Right atrium auricular region (tissue), 2 donors: ENCODE data around the gene CTPS2. TPM values are rescaled to one million over a fixed set of nuclear protein-coding genes. Genes with fewer than 3 reads are reported as not detected.
A peak's percentile ranks its signal among the peaks of the same experiment; 100 is the strongest.

Experiments
- DNase-seq: peaks from one replicate; pipeline ENCODE4 v3.0.0-alpha.2; 2019; ENCODE audit warnings: low spot score
- H3K27ac ChIP-seq, 2 donors: fragments of 200-600 bp; sonication (generic); 1 replicate in 1 of 2; 2 replicates in 1 of 2; pipeline ENCODE4 v1.5.1; 2016 to 2019
- H3K27me3 ChIP-seq, 2 donors: fragments of 200-600 bp; sonication (generic); one replicate each; pipeline versions ENCODE4 v1.5.1 to v1.6.0; 2017 to 2019
- H3K36me3 ChIP-seq: fragments of 200-600 bp; sonication (generic); one replicate; pipeline ENCODE4 v1.5.1; 2016
- H3K4me1 ChIP-seq, 2 donors: fragments of 200-600 bp; sonication (generic); one replicate each; pipeline versions ENCODE4 v1.5.1 to v1.6.0; 2017 to 2019
- H3K4me3 ChIP-seq, 2 donors: fragments of 200-600 bp; sonication (generic); 1 replicate in 1 of 2; 2 replicates in 1 of 2; pipeline ENCODE4 v1.5.1; 2017 to 2019; ENCODE audit warnings: mild to moderate bottlenecking in 1 of 2, moderate library complexity in 1 of 2
- H3K9me3 ChIP-seq, 2 donors: fragments of 200-600 bp; sonication (generic); one replicate each; pipeline ENCODE4 v1.5.1; 2019
- total RNA-seq, 2 donors: library from RNA; depleted of rRNA; stranded (reverse); fragments of >200 nt; gene quantifications; one replicate each; pipeline ENCODE4 v1.1.0, GENCODE V29; 2016
- TF ChIP-seq, protein P1 (sequence below), 2 donors: fragments of 200-600 bp; sonication (generic); IDR thresholded peaks; one replicate each; pipeline ENCODE4 v1.5.1; 2019; ENCODE audit warnings: antibody characterized with exemption in 2 of 2

The CTPS2 gene
- total RNA-seq, 2 donors from 2014 or later = 4.4 to 4.8 TPM

DNA sequence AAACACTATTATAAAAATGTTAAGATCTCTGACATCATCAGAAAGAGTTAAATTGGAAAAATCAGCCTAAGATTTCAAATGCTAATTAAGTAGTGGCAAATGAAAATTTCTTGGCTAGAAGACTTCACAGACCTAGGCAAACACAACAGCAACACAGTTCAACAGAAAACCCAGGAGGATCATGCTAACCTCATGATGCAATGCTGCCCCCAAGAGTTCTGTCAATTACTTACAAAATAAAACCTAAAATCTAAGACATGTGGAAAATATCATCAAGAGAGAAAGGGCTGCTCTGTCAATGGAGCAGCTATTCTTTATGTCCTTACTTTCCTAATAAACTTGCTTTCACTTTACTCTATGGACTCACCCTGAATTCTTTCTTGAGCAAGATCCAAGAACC is 41.5 kb downstream of the CTPS2 start:
- no peak for DNase-seq
- H3K27me3 ChIP-seq = no peaks in the 10 kb centered on the region
- no peaks in the 10 kb centered on the region for H3K4me1 ChIP-seq
- no peaks in the 10 kb centered on the region for H3K9me3 ChIP-seq
- TF ChIP-seq, protein P1, sequence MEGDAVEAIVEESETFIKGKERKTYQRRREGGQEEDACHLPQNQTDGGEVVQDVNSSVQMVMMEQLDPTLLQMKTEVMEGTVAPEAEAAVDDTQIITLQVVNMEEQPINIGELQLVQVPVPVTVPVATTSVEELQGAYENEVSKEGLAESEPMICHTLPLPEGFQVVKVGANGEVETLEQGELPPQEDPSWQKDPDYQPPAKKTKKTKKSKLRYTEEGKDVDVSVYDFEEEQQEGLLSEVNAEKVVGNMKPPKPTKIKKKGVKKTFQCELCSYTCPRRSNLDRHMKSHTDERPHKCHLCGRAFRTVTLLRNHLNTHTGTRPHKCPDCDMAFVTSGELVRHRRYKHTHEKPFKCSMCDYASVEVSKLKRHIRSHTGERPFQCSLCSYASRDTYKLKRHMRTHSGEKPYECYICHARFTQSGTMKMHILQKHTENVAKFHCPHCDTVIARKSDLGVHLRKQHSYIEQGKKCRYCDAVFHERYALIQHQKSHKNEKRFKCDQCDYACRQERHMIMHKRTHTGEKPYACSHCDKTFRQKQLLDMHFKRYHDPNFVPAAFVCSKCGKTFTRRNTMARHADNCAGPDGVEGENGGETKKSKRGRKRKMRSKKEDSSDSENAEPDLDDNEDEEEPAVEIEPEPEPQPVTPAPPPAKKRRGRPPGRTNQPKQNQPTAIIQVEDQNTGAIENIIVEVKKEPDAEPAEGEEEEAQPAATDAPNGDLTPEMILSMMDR (IDR thresholded peaks at IDR 0.05) = peak in 1 of 2 donors; percentile 58
- no peak overlapping the region for H3K27ac ChIP-seq
- H3K36me3 ChIP-seq = no peaks in the 10 kb centered on the region
- H3K4me3 ChIP-seq = no peak overlapping the region

DNA sequence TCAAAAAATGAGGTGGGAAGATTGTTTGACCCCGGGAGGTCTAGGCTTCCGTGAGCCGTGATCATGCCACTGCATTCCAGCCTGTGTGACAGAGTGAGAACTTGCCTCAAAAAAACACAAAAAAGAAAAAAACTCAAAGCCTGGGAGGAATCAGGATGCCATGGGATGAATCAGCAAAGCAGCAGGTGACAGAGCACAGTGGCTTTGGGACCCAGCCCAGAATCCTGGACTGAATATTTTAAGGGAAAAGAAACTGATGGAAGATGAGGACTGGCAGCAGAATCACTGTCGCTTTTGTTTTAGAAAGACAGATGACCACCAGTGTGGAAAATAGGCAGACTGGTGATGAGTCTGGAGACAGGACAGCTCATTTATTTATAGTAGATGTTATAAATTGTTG is 45.9 kb downstream of the CTPS2 start:
- DNase-seq = no peak
- no peaks in the 10 kb centered on the region for H3K9me3 ChIP-seq
- no peaks in the 10 kb centered on the region for H3K36me3 ChIP-seq
- TF ChIP-seq, protein P1 (IDR thresholded peaks at IDR 0.05) = no peak
- H3K4me1 ChIP-seq = no peaks in the 10 kb centered on the region
- no peak overlapping the region for H3K27ac ChIP-seq
- H3K4me3 ChIP-seq = no peak overlapping the region
- no peaks in the 10 kb centered on the region for H3K27me3 ChIP-seq

DNA sequence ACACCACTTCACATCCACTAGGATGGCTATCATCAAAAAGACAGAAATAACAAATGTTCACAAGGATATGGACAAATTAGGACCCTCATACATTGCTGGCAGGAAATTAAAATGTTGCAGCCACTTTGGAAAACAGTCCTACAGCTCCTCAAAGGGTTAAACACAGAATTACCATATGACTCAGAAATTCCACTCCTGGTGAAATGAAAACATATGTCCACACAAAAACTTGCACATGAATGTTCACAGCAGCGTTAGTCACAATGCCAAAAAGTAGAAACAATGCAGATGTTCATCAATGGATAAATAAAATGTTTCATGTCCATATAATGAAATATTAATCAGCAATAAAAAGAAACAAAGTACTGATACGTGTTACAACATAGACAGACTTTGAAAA is 47.4 kb downstream of the CTPS2 start:
- Histone ChIP-seq H3K4me3 (no peak overlapping the region), H3K4me1 (no peaks in the 10 kb centered on the region), H3K27ac (no peak overlapping the region), H3K27me3 (no peaks in the 10 kb centered on the region), H3K9me3 (no peaks in the 10 kb centered on the region), H3K36me3 (no peaks in the 10 kb centered on the region)
- DNase-seq = no peak
- TF ChIP-seq, protein P1 (IDR thresholded peaks at IDR 0.05) = no peak

DNA sequence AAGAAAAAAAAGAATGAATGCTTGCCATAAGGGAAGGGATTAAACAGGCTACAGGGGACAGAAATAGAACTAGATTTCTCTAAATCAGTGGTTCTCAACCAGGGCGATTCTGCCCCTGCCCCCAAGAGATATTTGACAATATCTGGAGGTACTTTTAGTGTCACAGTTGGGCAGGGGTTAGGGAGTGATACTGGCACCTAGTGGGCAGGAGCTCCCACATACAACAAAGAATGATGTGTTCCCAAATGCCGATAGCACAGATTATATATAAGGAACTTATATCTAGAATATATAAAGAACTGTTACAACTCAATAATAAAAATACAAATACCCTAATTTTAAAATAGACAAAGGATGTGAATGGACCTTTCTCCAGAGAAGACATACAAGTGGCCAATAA is 47.8 kb downstream of the CTPS2 start:
- Histone ChIP-seq H3K27ac (no peak overlapping the region), H3K4me3 (no peak overlapping the region), H3K36me3 (no peaks in the 10 kb centered on the region), H3K9me3 (no peaks in the 10 kb centered on the region), H3K27me3 (no peaks in the 10 kb centered on the region), H3K4me1 (no peaks in the 10 kb centered on the region)
- TF ChIP-seq, protein P1 (IDR thresholded peaks at IDR 0.05) = no peak
- no peak for DNase-seq

DNA sequence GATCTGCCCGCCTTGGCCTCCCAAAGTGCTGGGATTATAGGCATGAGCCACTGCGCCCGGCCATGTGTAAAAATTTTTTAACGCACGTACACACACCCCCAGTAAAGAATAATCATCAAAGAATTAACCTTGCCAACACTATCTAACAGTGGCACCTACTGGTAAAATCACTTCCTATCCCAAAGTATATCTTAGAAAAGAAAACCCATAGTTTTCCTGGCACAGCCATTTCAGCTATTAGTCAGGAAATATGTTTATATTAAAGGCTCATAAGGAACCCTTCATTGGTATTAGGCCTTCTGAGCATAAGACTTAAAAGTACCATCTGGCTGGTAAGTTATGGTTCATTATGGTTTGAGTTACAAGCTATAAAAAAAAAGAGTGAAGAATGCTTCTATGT is 48.4 kb downstream of the CTPS2 start:
- TF ChIP-seq, protein P1 (IDR thresholded peaks at IDR 0.05) = peak in 1 of 2 donors; percentile 15

DNA sequence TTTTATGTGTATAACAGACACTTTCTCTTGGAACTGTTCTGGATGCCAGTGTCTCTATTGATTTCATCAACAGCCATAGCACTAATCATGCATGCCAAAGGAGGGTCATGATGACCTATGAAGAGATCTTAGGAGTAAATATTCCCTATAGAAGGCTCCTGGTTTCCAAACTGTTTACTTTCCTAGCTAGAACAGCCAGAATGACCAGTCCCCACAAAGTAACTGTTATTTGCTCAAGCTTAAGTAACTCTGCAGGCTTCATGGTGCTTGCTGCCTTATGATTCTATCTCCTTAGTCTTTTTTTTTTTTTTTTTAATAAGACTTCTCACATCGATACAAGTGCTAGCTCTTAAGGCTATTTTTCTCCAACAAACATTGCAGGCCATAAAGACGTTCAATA is 50.1 kb downstream of the CTPS2 start:
- Histone ChIP-seq H3K4me1 (no peaks in the 10 kb centered on the region), H3K27me3 (no peaks in the 10 kb centered on the region), H3K27ac (no peak overlapping the region), H3K9me3 (no peaks in the 10 kb centered on the region), H3K36me3 (no peaks in the 10 kb centered on the region), H3K4me3 (no peak overlapping the region)
- no peak for DNase-seq
- TF ChIP-seq, protein P1 (IDR thresholded peaks at IDR 0.05) = no peak

More for the DNA sequence above, 48.4 kb downstream of the CTPS2 start:
- Histone ChIP-seq H3K9me3 (no peaks in the 10 kb centered on the region), H3K27me3 (no peaks in the 10 kb centered on the region), H3K36me3 (no peaks in the 10 kb centered on the region), H3K27ac (no peak overlapping the region), H3K4me1 (no peaks in the 10 kb centered on the region), H3K4me3 (no peak overlapping the region)
- DNase-seq = no peak
